Measurements from ENCODE around the gene FALEC.

GRCh38 chr1:150532860-150533259 is 17.3 kb downstream of the FALEC start:
- no peak for TF ChIP-seq KDM5A (IDR thresholded peaks at IDR 0.05; ENCODE audit: low read length)
- TF ChIP-seq CTCF (IDR thresholded peaks at IDR 0.05; ENCODE audit: control extremely low read depth in 1 of 3, insufficient read depth in 1 of 3, low read depth in 1 of 3, low read length in 3 of 3): no peak
- no peak for TF ChIP-seq HDAC6 (IDR thresholded peaks at IDR 0.05; ENCODE audit: low read depth, low read length)
